Thoracic aorta (tissue), 2 donors: ENCODE measurements around the gene WNT7B. TPM values are rescaled to one million over a fixed set of nuclear protein-coding genes. Genes with fewer than 3 reads are reported as not detected.

Source experiments
- ATAC-seq: fragments of 150-250 bp; one replicate; pipeline ENCODE4 v1.8.0; 2017; ENCODE audit warnings: low read depth; ENCODE audit not compliant: insufficient number of reproducible peaks, low FRiP score
- DNase-seq: peaks from one replicate; pipeline ENCODE4 v3.0.0-alpha.2; 2020; ENCODE audit warnings: low spot score
- H3K27ac ChIP-seq, 2 donors: fragments of 200-600 bp; sonication (generic); 1 replicate in 1 of 2; 2 replicates in 1 of 2; pipeline ENCODE4 v1.5.1; 2016; ENCODE audit warnings: mild to moderate bottlenecking in 2 of 2, moderate library complexity in 2 of 2
- H3K27me3 ChIP-seq: fragments of 200-600 bp; sonication (generic); replicated peaks from 2 replicates; pipeline ENCODE4 v1.6.0; 2016; ENCODE audit warnings: mild to moderate bottlenecking; ENCODE audit not compliant: insufficient read depth
- H3K36me3 ChIP-seq: fragments of 200-600 bp; sonication (generic); one replicate; pipeline ENCODE4 v1.5.1; 2016
- H3K4me1 ChIP-seq, 2 donors: fragments of 200-600 bp; sonication (generic); 1 replicate in 1 of 2; 2 replicates in 1 of 2; pipeline versions ENCODE4 v1.5.1 to v1.6.0; 2016; ENCODE audit warnings: low read depth in 2 of 2, mild to moderate bottlenecking in 1 of 2; ENCODE audit not compliant: control insufficient read depth in 1 of 2
- H3K4me3 ChIP-seq: fragments of 200-600 bp; sonication (generic); 2 replicates; pipeline ENCODE4 v1.5.1; 2016; ENCODE audit warnings: mild to moderate bottlenecking
- H3K9me3 ChIP-seq: fragments of 200-600 bp; sonication (generic); 2 replicates; pipeline ENCODE4 v1.5.1; 2016
- CTCF ChIP-seq: fragments of 200-600 bp; sonication (generic); IDR thresholded peaks from one replicate; pipeline ENCODE4 v1.5.1; 2019; ENCODE audit warnings: antibody characterized with exemption
- total RNA-seq, 2 donors: library from RNA; depleted of rRNA; stranded (reverse); fragments of >200 nt; gene quantifications; one replicate each; pipeline versions ENCODE4 v1.1.0 to v1.2.3, GENCODE V29; 2016

The WNT7B gene
- total RNA-seq, 2 donors from 2014 or later = not detected

GRCh38 chr22:45903355-45904135, 73.4 kb downstream of the WNT7B start:
- Histone ChIP-seq H3K27me3 (no peaks in the 10 kb centered on the region), H3K4me3 (peak overlapping the region; percentile 64)
- peak; percentile 27 for ATAC-seq

GRCh38 chr22:45897736-45898135, 79.2 kb downstream of the WNT7B start:
- H3K36me3 ChIP-seq = no peaks in the 10 kb centered on the region
- ATAC-seq (no peak), DNase-seq (no peak)
- no peak overlapping the region for H3K27ac ChIP-seq
- H3K9me3 ChIP-seq = no peaks in the 10 kb centered on the region
- H3K4me3 ChIP-seq = no peak overlapping the region
- peaks cover 0 to 2% of the 10 kb centered on the region in 2 donors for H3K4me1 ChIP-seq
- H3K27me3 ChIP-seq = no peaks in the 10 kb centered on the region
- no peak for TF ChIP-seq CTCF

More at GRCh38 chr22:45903355-45904135, 73.4 kb downstream of the WNT7B start:
- Histone ChIP-seq H3K27ac (no peak overlapping the region), H3K36me3 (no peaks in the 10 kb centered on the region), H3K9me3 (no peaks in the 10 kb centered on the region), H3K4me1 (peaks cover 8 to 31% of the 10 kb centered on the region in 2 donors)
- DNase-seq = peak; percentile 28
- no peak for TF ChIP-seq CTCF

- no peak overlapping the region for H3K27ac ChIP-seq
- TF ChIP-seq CTCF = no peak
- H3K27me3 ChIP-seq = no peaks in the 10 kb centered on the region
These were observed 79.9 kb downstream of the WNT7B start for GRCh38 chr22:45896964-45897538.

GRCh38 chr22:45896153-45896951, 80.6 kb downstream of the WNT7B start:
- no peak for TF ChIP-seq CTCF
- no peak overlapping the region for H3K4me3 ChIP-seq
- no peaks in the 10 kb centered on the region for H3K9me3 ChIP-seq
- no peak for DNase-seq
- H3K27ac ChIP-seq = no peak overlapping the region
- no peaks in the 10 kb centered on the region for H3K4me1 ChIP-seq
- ATAC-seq = no peak
- H3K36me3 ChIP-seq = no peaks in the 10 kb centered on the region
- no peaks in the 10 kb centered on the region for H3K27me3 ChIP-seq

More at GRCh38 chr22:45896964-45897538, 79.9 kb downstream of the WNT7B start:
- no peaks in the 10 kb centered on the region for H3K36me3 ChIP-seq
- no peak overlapping the region for H3K4me3 ChIP-seq
- H3K9me3 ChIP-seq = no peaks in the 10 kb centered on the region
- no peaks in the 10 kb centered on the region for H3K4me1 ChIP-seq
- ATAC-seq (no peak), DNase-seq (no peak)
